ENCODE results near the gene SLC44A1. TPM values are rescaled to one million over a fixed set of nuclear protein-coding genes. Genes with fewer than 3 reads are reported as not detected.
"Not testable (repeated sequence)": the region's sequence is repeated elsewhere in the genome, so short reads cannot be mapped to it uniquely, and the experiment has no call there.

The SLC44A1 gene
- total RNA-seq, 1 experiment from 2014 or later, result 3.7 TPM

DNA sequence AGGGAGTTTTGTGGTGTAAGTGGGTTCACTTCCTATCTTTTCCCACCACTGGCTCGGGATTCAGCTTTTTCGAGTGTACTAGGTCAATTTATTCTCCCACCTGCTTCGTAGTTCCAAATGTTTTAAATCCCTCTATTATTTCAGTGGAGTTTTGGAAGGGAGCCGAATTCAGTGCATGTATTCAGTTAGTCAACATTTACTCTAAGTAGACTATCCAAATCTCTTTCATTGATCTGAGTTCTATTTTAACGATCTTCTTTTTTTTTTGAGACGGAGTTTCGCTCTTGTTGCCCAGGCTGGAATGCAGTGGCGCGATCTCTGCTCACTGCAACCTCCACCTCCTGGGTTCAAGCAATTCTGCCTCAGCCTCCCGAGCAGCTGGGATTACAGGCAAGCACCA is 23.8 kb downstream of the SLC44A1 start:
- H3K9me2 ChIP-seq (replicated peaks; ENCODE audit: insufficient read depth, low read length); H3K79me2 ChIP-seq (ENCODE audit: low read length); H4K20me1 ChIP-seq (ENCODE audit: insufficient read depth, low read depth, low read length); H3K4me1 ChIP-seq (ENCODE audit: low read length); H2AFZ ChIP-seq (ENCODE audit: low read length); H3K9ac ChIP-seq (ENCODE audit: low read length); H3K4me3 ChIP-seq (ENCODE audit: low read length); DNase-seq; H3K27me3 ChIP-seq (ENCODE audit: low read length); H3K36me3 ChIP-seq (ENCODE audit: insufficient read depth, low read length); H3K9me3 ChIP-seq (ENCODE audit: low read length); H3K27ac ChIP-seq (ENCODE audit: low read length); H3K4me2 ChIP-seq (ENCODE audit: low read depth, low read length, poor library complexity, severe bottlenecking): not testable (repeated sequence)

DNA sequence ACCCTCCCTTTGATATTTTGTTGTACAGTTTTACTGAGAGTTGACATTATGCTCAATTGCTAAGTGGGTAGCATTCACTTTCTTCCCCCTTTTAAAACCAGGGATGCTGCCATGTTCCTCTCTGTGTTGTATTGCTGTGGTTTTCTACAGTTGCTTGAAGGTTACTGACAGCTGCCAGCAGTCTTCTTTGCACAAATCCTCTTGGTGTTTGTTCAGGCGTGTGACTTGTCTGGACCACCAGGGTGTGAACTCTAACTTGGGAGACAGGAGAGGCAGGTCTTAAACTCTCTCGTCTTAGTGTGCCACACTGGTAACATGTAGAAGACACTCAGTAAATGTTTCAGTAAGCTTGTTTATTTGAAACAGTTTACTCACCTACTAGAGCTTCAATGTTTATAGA is 25.1 kb downstream of the SLC44A1 start:
- Histone ChIP-seq H3K27ac (ENCODE audit: low read length) (no peak overlapping the region), H3K27me3 (ENCODE audit: low read length) (no peaks in the 10 kb centered on the region), H3K9me2 (replicated peaks; ENCODE audit: insufficient read depth, low read length) (no peaks in the 10 kb centered on the region), H3K9ac (ENCODE audit: low read length) (no peak overlapping the region), H3K4me3 (ENCODE audit: low read length) (no peak overlapping the region), H3K4me1 (ENCODE audit: low read length) (no peaks in the 10 kb centered on the region), H3K36me3 (ENCODE audit: insufficient read depth, low read length) (no peaks in the 10 kb centered on the region), H3K79me2 (ENCODE audit: low read length) (no peaks in the 10 kb centered on the region), H3K9me3 (ENCODE audit: low read length) (no peaks in the 10 kb centered on the region), H2AFZ (ENCODE audit: low read length) (no peak overlapping the region), H4K20me1 (ENCODE audit: insufficient read depth, low read depth, low read length) (0 out of 2 replicates have a peak, but pooled peaks cover 4% of the 10 kb centered on the region), H3K4me2 (ENCODE audit: low read depth, low read length, poor library complexity, severe bottlenecking) (no peak overlapping the region)
- no peak for DNase-seq

DNA sequence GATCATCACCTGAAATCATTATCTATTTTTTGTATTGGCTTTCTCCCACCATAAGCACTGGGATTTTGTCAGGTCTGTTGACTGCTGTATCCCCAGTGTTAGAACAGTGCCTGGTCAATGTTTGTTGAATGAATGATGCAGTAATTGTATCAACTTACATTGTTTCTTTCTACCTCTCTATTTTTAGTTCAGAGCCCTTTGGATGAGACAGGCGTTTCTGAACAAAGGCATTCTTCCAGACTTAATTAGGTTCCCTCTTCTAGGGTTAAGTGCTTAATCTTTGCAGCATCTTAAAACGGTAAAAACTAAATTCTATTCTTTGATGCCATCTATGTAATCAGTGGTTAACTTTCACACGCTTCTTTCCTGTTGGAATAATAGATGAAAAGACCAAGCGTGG is 26.3 kb downstream of the SLC44A1 start:
- no peak for DNase-seq
- no peaks in the 10 kb centered on the region for H3K36me3 ChIP-seq (ENCODE audit: insufficient read depth, low read length)
- no peak overlapping the region for H3K4me2 ChIP-seq (ENCODE audit: low read depth, low read length, poor library complexity, severe bottlenecking)
- H3K27me3 ChIP-seq (ENCODE audit: low read length), result no peaks in the 10 kb centered on the region
- H3K4me1 ChIP-seq (ENCODE audit: low read length), result no peaks in the 10 kb centered on the region
- H2AFZ ChIP-seq (ENCODE audit: low read length), result no peak overlapping the region
- 0 out of 2 replicates have a peak, but pooled peaks cover 4% of the 10 kb centered on the region for H4K20me1 ChIP-seq (ENCODE audit: insufficient read depth, low read depth, low read length)
- no peaks in the 10 kb centered on the region for H3K79me2 ChIP-seq (ENCODE audit: low read length)
- no peak overlapping the region for H3K27ac ChIP-seq (ENCODE audit: low read length)
- H3K4me3 ChIP-seq (ENCODE audit: low read length), result no peak overlapping the region
- no peaks in the 10 kb centered on the region for H3K9me3 ChIP-seq (ENCODE audit: low read length)
- H3K9ac ChIP-seq (ENCODE audit: low read length), result no peak overlapping the region
- no peaks in the 10 kb centered on the region for H3K9me2 ChIP-seq (replicated peaks; ENCODE audit: insufficient read depth, low read length)

DNA sequence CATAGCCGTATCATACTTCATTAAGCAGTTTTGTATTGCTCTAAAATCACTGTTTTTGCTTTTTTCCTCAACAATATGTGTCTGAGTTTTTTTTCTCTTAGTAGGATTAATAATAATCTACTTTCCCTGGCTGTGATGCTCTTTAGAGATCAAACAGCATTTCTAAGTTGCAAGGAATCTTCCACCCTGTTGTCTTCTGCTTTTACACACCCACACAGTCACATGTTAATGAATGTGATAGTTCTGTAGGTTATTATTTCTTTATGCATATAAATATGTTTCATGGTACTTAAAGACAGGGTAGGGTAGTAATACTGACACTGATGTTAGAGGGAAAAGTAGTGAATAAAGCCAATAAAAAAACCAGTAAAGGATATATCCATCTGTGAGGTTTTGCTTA is 29.3 kb downstream of the SLC44A1 start:
- H3K4me3 ChIP-seq (ENCODE audit: low read length), result no peak overlapping the region
- H2AFZ ChIP-seq (ENCODE audit: low read length), result no peak overlapping the region
- H3K79me2 ChIP-seq (ENCODE audit: low read length), result no peaks in the 10 kb centered on the region
- H3K27ac ChIP-seq (ENCODE audit: low read length), result no peak overlapping the region
- H3K9me2 ChIP-seq (replicated peaks; ENCODE audit: insufficient read depth, low read length), result no peaks in the 10 kb centered on the region
- no peaks in the 10 kb centered on the region for H3K4me1 ChIP-seq (ENCODE audit: low read length)
- no peak for DNase-seq
- no peaks in the 10 kb centered on the region for H3K36me3 ChIP-seq (ENCODE audit: insufficient read depth, low read length)
- no peak overlapping the region for H3K9ac ChIP-seq (ENCODE audit: low read length)
- no peaks in the 10 kb centered on the region for H3K27me3 ChIP-seq (ENCODE audit: low read length)
- H3K4me2 ChIP-seq (ENCODE audit: low read depth, low read length, poor library complexity, severe bottlenecking), result no peak overlapping the region
- H3K9me3 ChIP-seq (ENCODE audit: low read length), result no peaks in the 10 kb centered on the region
- 0 out of 2 replicates have a peak, but pooled peaks cover 4% of the 10 kb centered on the region for H4K20me1 ChIP-seq (ENCODE audit: insufficient read depth, low read depth, low read length)

DNA sequence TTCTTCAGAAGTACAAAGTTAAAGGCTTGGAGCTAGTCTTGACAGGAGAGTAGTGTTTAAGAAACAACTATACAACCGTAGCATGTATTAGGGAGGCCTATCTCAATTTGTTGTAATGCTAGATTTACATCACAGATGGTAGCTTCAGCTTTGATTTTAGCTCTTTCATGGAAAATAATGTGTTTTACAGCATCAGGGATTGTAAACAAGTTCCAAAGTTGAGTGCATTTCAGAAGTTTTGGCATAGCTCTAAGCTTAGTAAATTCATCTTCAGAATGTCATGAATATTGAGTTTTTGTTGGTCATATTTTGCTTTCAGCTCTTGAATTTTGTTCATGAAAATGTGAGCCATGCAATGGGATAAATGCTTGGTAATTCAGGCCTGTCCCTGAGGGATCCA is 30.7 kb downstream of the SLC44A1 start:
- Histone ChIP-seq H3K9ac (ENCODE audit: low read length) (no peak overlapping the region), H3K79me2 (ENCODE audit: low read length) (no peaks in the 10 kb centered on the region), H4K20me1 (ENCODE audit: insufficient read depth, low read depth, low read length) (0 out of 2 replicates have a peak, but pooled peaks cover 4% of the 10 kb centered on the region), H3K36me3 (ENCODE audit: insufficient read depth, low read length) (no peaks in the 10 kb centered on the region), H3K9me2 (replicated peaks; ENCODE audit: insufficient read depth, low read length) (no peaks in the 10 kb centered on the region), H3K4me2 (ENCODE audit: low read depth, low read length, poor library complexity, severe bottlenecking) (no peak overlapping the region), H3K27me3 (ENCODE audit: low read length) (no peaks in the 10 kb centered on the region), H2AFZ (ENCODE audit: low read length) (no peak overlapping the region), H3K9me3 (ENCODE audit: low read length) (no peaks in the 10 kb centered on the region), H3K4me3 (ENCODE audit: low read length) (no peak overlapping the region), H3K4me1 (ENCODE audit: low read length) (no peaks in the 10 kb centered on the region), H3K27ac (ENCODE audit: low read length) (no peak overlapping the region)
- no peak for DNase-seq

DNA sequence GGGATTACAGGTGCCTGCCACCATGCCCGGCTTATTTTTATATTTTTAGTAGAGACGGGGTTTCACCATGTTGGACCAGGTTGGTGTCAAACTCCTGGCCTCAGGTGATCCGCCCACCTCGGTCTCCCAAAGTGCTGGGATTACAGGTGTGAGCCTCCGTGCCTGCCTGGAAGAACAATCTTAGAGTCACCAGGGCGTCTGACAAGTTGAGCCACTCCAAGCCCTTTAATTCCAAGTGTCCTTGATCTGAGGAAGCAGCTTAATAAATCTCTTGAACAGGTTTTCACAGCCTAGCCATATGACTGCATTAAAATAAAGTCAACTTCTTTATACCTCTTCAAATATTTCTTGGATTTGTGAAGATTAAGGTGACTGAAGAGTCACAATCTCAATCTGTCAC is 31.5 kb downstream of the SLC44A1 start:
- Histone ChIP-seq H3K4me3 (ENCODE audit: low read length) (no peak overlapping the region), H3K27ac (ENCODE audit: low read length) (no peak overlapping the region), H3K79me2 (ENCODE audit: low read length) (no peaks in the 10 kb centered on the region), H3K4me2 (ENCODE audit: low read depth, low read length, poor library complexity, severe bottlenecking) (no peak overlapping the region), H3K36me3 (ENCODE audit: insufficient read depth, low read length) (no peaks in the 10 kb centered on the region), H3K4me1 (ENCODE audit: low read length) (no peaks in the 10 kb centered on the region), H3K9me3 (ENCODE audit: low read length) (no peaks in the 10 kb centered on the region), H3K9ac (ENCODE audit: low read length) (no peak overlapping the region), H2AFZ (ENCODE audit: low read length) (no peak overlapping the region), H3K27me3 (ENCODE audit: low read length) (no peaks in the 10 kb centered on the region), H4K20me1 (ENCODE audit: insufficient read depth, low read depth, low read length) (0 out of 2 replicates have a peak, but pooled peaks cover 4% of the 10 kb centered on the region), H3K9me2 (replicated peaks; ENCODE audit: insufficient read depth, low read length) (no peaks in the 10 kb centered on the region)
- DNase-seq, result no peak

DNA sequence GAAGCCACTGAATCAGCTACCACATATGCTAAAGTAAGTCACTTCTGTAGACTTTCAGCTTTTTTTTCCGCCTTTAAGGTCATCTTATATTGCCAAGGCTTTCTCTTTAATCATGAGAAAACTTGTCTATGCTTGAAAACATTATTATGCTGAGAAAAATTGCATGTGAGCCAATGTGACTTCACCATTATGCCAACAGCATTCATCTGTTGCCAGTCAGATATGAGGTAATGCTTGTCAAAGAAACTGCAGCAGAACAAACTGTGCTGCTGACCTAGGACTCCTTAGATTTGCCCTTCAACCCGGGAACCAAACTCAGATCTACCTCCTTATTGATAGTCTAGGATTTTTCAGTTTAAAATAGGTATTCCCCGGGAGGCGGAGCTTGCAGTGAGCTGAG is 34.3 kb downstream of the SLC44A1 start:
- Histone ChIP-seq H3K79me2 (ENCODE audit: low read length) (no peaks in the 10 kb centered on the region), H4K20me1 (ENCODE audit: insufficient read depth, low read depth, low read length) (0 out of 2 replicates have a peak, but pooled peaks cover 4% of the 10 kb centered on the region), H3K9me2 (replicated peaks; ENCODE audit: insufficient read depth, low read length) (no peaks in the 10 kb centered on the region), H3K4me2 (ENCODE audit: low read depth, low read length, poor library complexity, severe bottlenecking) (no peak overlapping the region), H3K27me3 (ENCODE audit: low read length) (no peaks in the 10 kb centered on the region), H3K4me1 (ENCODE audit: low read length) (no peaks in the 10 kb centered on the region), H3K9ac (ENCODE audit: low read length) (no peak overlapping the region), H3K27ac (ENCODE audit: low read length) (no peak overlapping the region), H3K4me3 (ENCODE audit: low read length) (no peak overlapping the region), H3K9me3 (ENCODE audit: low read length) (no peaks in the 10 kb centered on the region), H2AFZ (ENCODE audit: low read length) (no peak overlapping the region), H3K36me3 (ENCODE audit: insufficient read depth, low read length) (no peaks in the 10 kb centered on the region)
- no peak for DNase-seq

DNA sequence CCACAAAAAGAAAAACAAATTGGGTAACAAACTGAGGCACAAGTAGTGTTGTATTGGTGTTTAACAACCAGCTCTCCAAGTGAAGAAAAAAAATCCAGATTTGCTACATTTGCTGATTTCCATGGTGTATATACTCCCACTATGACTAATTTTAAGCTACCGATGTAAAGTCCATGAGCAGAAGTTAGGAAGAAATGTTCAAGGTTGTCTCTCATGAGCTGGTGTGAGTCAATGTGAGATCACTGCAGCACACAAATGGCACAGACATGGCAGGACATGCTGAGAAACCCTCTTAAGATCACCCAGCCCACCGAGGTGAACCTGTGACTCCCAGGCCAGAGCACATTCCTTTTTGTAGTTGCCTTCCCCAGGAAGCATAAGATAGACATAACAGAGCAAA is 36.2 kb downstream of the SLC44A1 start:
- H3K9ac ChIP-seq (ENCODE audit: low read length), result no peak overlapping the region
- H3K4me3 ChIP-seq (ENCODE audit: low read length), result no peak overlapping the region
- H3K4me1 ChIP-seq (ENCODE audit: low read length), result no peaks in the 10 kb centered on the region
- no peak for DNase-seq
- no peaks in the 10 kb centered on the region for H3K79me2 ChIP-seq (ENCODE audit: low read length)
- H2AFZ ChIP-seq (ENCODE audit: low read length), result no peak overlapping the region
- no peaks in the 10 kb centered on the region for H3K9me3 ChIP-seq (ENCODE audit: low read length)
- H3K27ac ChIP-seq (ENCODE audit: low read length), result no peak overlapping the region
- H3K36me3 ChIP-seq (ENCODE audit: insufficient read depth, low read length), result no peaks in the 10 kb centered on the region
- H3K9me2 ChIP-seq (replicated peaks; ENCODE audit: insufficient read depth, low read length), result no peaks in the 10 kb centered on the region
- H3K27me3 ChIP-seq (ENCODE audit: low read length), result no peaks in the 10 kb centered on the region
- no peaks in the 10 kb centered on the region for H4K20me1 ChIP-seq (ENCODE audit: insufficient read depth, low read depth, low read length)
- no peak overlapping the region for H3K4me2 ChIP-seq (ENCODE audit: low read depth, low read length, poor library complexity, severe bottlenecking)

DNA sequence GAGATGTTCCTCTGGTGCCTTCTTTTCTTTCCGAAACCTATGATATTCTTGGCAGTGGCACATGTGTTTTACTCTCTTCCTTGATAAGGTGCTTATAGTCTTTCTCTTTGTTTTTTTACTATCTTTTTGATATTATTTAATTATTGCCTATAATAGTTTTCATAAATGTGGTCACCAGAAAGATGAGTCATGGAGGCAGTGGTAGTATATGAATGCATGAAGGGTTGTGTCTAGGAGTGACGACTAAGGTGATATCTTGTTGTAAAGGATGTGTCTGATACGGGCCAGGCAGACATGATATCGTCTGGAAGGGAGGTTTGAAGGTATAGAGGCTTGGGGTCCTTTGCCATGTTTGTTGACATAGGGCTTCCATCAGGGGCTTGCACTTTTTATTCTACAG is 36.8 kb downstream of the SLC44A1 start:
- no peaks in the 10 kb centered on the region for H3K27me3 ChIP-seq (ENCODE audit: low read length)
- H3K27ac ChIP-seq (ENCODE audit: low read length), result no peak overlapping the region
- no peak overlapping the region for H3K4me3 ChIP-seq (ENCODE audit: low read length)
- no peaks in the 10 kb centered on the region for H3K36me3 ChIP-seq (ENCODE audit: insufficient read depth, low read length)
- no peaks in the 10 kb centered on the region for H3K9me3 ChIP-seq (ENCODE audit: low read length)
- no peaks in the 10 kb centered on the region for H3K4me1 ChIP-seq (ENCODE audit: low read length)
- no peak overlapping the region for H3K9ac ChIP-seq (ENCODE audit: low read length)
- H3K9me2 ChIP-seq (replicated peaks; ENCODE audit: insufficient read depth, low read length), result no peaks in the 10 kb centered on the region
- no peaks in the 10 kb centered on the region for H4K20me1 ChIP-seq (ENCODE audit: insufficient read depth, low read depth, low read length)
- H3K4me2 ChIP-seq (ENCODE audit: low read depth, low read length, poor library complexity, severe bottlenecking), result no peak overlapping the region
- DNase-seq, result no peak
- H3K79me2 ChIP-seq (ENCODE audit: low read length), result no peaks in the 10 kb centered on the region
- H2AFZ ChIP-seq (ENCODE audit: low read length), result no peak overlapping the region
